ENCODE measurements around the gene PGAP1.

PGAP1 gene

GRCh38 chr2:196959281-196959680 is 32.8 kb upstream of the PGAP1 start:
- peaks cover 0 to 7% of the 10 kb centered on the region in 2 donors for H3K9me3 Mint-ChIP-seq
- DNase-seq (no peak), ATAC-seq (no peak)
- H3K4me1 Mint-ChIP-seq, result peaks cover 52% of the 10 kb centered on the region
- peak overlapping the region in 1 of 2 donors; percentile 1 for H3K27ac Mint-ChIP-seq
- peaks cover 8% of the 10 kb centered on the region for H3K27me3 Mint-ChIP-seq
- H3K4me3 Mint-ChIP-seq, result no peak overlapping the region

GRCh38 chr2:196957881-196958525 is 31.5 kb upstream of the PGAP1 start:
- Mint-ChIP-seq H3K4me1 (peaks cover 41% of the 10 kb centered on the region), H3K27ac (no peak overlapping the region), H3K27me3 (peaks cover 8% of the 10 kb centered on the region), H3K9me3 (peaks cover 0 to 7% of the 10 kb centered on the region in 2 donors), H3K4me3 (no peak overlapping the region)
- no peak for ATAC-seq
- no peak for DNase-seq

- Mint-ChIP-seq H3K27me3 (peaks cover 8% of the 10 kb centered on the region), H3K4me1 (peaks cover 35% of the 10 kb centered on the region)
- no peak for ATAC-seq
Observed at GRCh38 chr2:196957442-196957841, 30.9 kb upstream of the PGAP1 start.

GRCh38 chr2:196956069-196956468 is 29.6 kb upstream of the PGAP1 start:
- no peak overlapping the region for H3K27ac Mint-ChIP-seq
- peaks cover 21% of the 10 kb centered on the region for H3K4me1 Mint-ChIP-seq
- peaks cover 0 to 7% of the 10 kb centered on the region in 2 donors for H3K9me3 Mint-ChIP-seq
- no peak overlapping the region for H3K4me3 Mint-ChIP-seq
- ATAC-seq, result no peak
- H3K27me3 Mint-ChIP-seq, result peaks cover 15% of the 10 kb centered on the region
- DNase-seq, result no peak

More at GRCh38 chr2:196957442-196957841, 30.9 kb upstream of the PGAP1 start:
- H3K9me3 Mint-ChIP-seq, result peaks cover 0 to 7% of the 10 kb centered on the region in 2 donors
- DNase-seq, result no peak
- H3K27ac Mint-ChIP-seq, result no peak overlapping the region
- no peak overlapping the region for H3K4me3 Mint-ChIP-seq

- no peak overlapping the region for H3K27ac Mint-ChIP-seq
- no peak overlapping the region for H3K4me3 Mint-ChIP-seq
- ATAC-seq (no peak), DNase-seq (no peak)
- peaks cover 20% of the 10 kb centered on the region for H3K4me1 Mint-ChIP-seq
- peaks cover 15% of the 10 kb centered on the region for H3K27me3 Mint-ChIP-seq
- H3K9me3 Mint-ChIP-seq, result peaks cover 0 to 7% of the 10 kb centered on the region in 2 donors
Observed at GRCh38 chr2:196955036-196955435, 28.5 kb upstream of the PGAP1 start.

GRCh38 chr2:196954001-196954400 is 27.5 kb upstream of the PGAP1 start:
- H3K4me1 Mint-ChIP-seq, result peaks cover 20% of the 10 kb centered on the region
- ATAC-seq (no peak), DNase-seq (no peak)
- no peak overlapping the region for H3K4me3 Mint-ChIP-seq
- H3K9me3 Mint-ChIP-seq, result peaks cover 0 to 7% of the 10 kb centered on the region in 2 donors
- no peak overlapping the region for H3K27ac Mint-ChIP-seq
- peaks cover 15% of the 10 kb centered on the region for H3K27me3 Mint-ChIP-seq

- Mint-ChIP-seq H3K4me1 (peaks cover 13% of the 10 kb centered on the region), H3K27ac (no peak overlapping the region), H3K4me3 (no peak overlapping the region), H3K27me3 (peaks cover 15% of the 10 kb centered on the region), H3K9me3 (no peaks in the 10 kb centered on the region)
- DNase-seq (no peak), ATAC-seq (no peak)
Observed at GRCh38 chr2:196952936-196953335, 26.4 kb upstream of the PGAP1 start.

- H3K4me1 Mint-ChIP-seq, result peaks cover 10% of the 10 kb centered on the region
- peak overlapping the region in 1 of 2 donors; percentile 93 for H3K27ac Mint-ChIP-seq
- peaks cover 15% of the 10 kb centered on the region for H3K27me3 Mint-ChIP-seq
- DNase-seq (no peak), ATAC-seq (no peak)
- no peaks in the 10 kb centered on the region for H3K9me3 Mint-ChIP-seq
- no peak overlapping the region for H3K4me3 Mint-ChIP-seq
Observed at GRCh38 chr2:196951973-196952372, 25.5 kb upstream of the PGAP1 start.

- H3K4me3 Mint-ChIP-seq, result no peak overlapping the region
- H3K4me1 Mint-ChIP-seq, result no peaks in the 10 kb centered on the region
- ATAC-seq, result no peak
Observed at GRCh38 chr2:196949116-196949515, 22.6 kb upstream of the PGAP1 start.

GRCh38 chr2:196944570-196944969 is 18.1 kb upstream of the PGAP1 start:
- Mint-ChIP-seq H3K27me3 (peaks cover 7% of the 10 kb centered on the region), H3K9me3 (no peaks in the 10 kb centered on the region), H3K27ac (no peak overlapping the region), H3K4me1 (no peaks in the 10 kb centered on the region), H3K4me3 (no peak overlapping the region)
- DNase-seq (no peak), ATAC-seq (no peak)

More at GRCh38 chr2:196949116-196949515, 22.6 kb upstream of the PGAP1 start:
- no peak for DNase-seq
- Mint-ChIP-seq H3K27me3 (peaks cover 7% of the 10 kb centered on the region), H3K27ac (no peak overlapping the region), H3K9me3 (no peaks in the 10 kb centered on the region)

GRCh38 chr2:196941398-196942078 is 15.0 kb upstream of the PGAP1 start:
- ATAC-seq (no peak), DNase-seq (no peak)
- H3K27ac Mint-ChIP-seq, result no peak overlapping the region
- H3K4me1 Mint-ChIP-seq, result no peaks in the 10 kb centered on the region
- H3K27me3 Mint-ChIP-seq, result peaks cover 7% of the 10 kb centered on the region
- no peaks in the 10 kb centered on the region for H3K9me3 Mint-ChIP-seq
- H3K4me3 Mint-ChIP-seq, result no peak overlapping the region

- no peak overlapping the region for H3K27ac Mint-ChIP-seq
- no peaks in the 10 kb centered on the region for H3K4me1 Mint-ChIP-seq
Observed at GRCh38 chr2:196939371-196939770, 12.9 kb upstream of the PGAP1 start.

GRCh38 chr2:196935432-196935831 is 8.9 kb upstream of the PGAP1 start:
- no peaks in the 10 kb centered on the region for H3K27me3 Mint-ChIP-seq
- ATAC-seq (no peak), DNase-seq (no peak)
- no peak overlapping the region for H3K4me3 Mint-ChIP-seq
- H3K9me3 Mint-ChIP-seq, result no peaks in the 10 kb centered on the region
- H3K27ac Mint-ChIP-seq, result no peak overlapping the region
- no peaks in the 10 kb centered on the region for H3K4me1 Mint-ChIP-seq

More at GRCh38 chr2:196939371-196939770, 12.9 kb upstream of the PGAP1 start:
- DNase-seq, result no peak
- no peak for ATAC-seq
- Mint-ChIP-seq H3K27me3 (peaks cover 7% of the 10 kb centered on the region), H3K9me3 (no peaks in the 10 kb centered on the region), H3K4me3 (no peak overlapping the region)

GRCh38 chr2:196934672-196935071 is 8.2 kb upstream of the PGAP1 start:
- H3K9me3 Mint-ChIP-seq, result no peaks in the 10 kb centered on the region
- no peak overlapping the region for H3K4me3 Mint-ChIP-seq
- H3K27ac Mint-ChIP-seq, result no peak overlapping the region
- ATAC-seq, result no peak
- H3K27me3 Mint-ChIP-seq, result no peaks in the 10 kb centered on the region
- no peaks in the 10 kb centered on the region for H3K4me1 Mint-ChIP-seq
- no peak for DNase-seq

GRCh38 chr2:196931555-196931954 is 5.0 kb upstream of the PGAP1 start:
- H3K4me3 Mint-ChIP-seq, result no peak overlapping the region
- H3K9me3 Mint-ChIP-seq, result no peaks in the 10 kb centered on the region
- no peaks in the 10 kb centered on the region for H3K27me3 Mint-ChIP-seq
- H3K4me1 Mint-ChIP-seq, result peaks cover 9% of the 10 kb centered on the region
- no peak for DNase-seq
- no peak for ATAC-seq
- no peak overlapping the region for H3K27ac Mint-ChIP-seq

GRCh38 chr2:196927376-196928225 is 1.1 kb upstream of the PGAP1 start:
- Mint-ChIP-seq H3K9me3 (no peaks in the 10 kb centered on the region), H3K4me3 (peak overlapping the region; percentile 90 to 93), H3K4me1 (peaks cover 31% of the 10 kb centered on the region), H3K27me3 (no peaks in the 10 kb centered on the region), H3K27ac (peak overlapping the region; percentile 96 to 97)
- ATAC-seq (peak; percentile 67), DNase-seq (peak; percentile 59 to 64)

Data from stimulated activated naive CD8-positive, alpha-beta T cell treated with anti-CD3 and anti-CD28 coated beads, Interleukin-15, amount 100 ng/mL, for 72 hours (primary cell).